GM23338 (cell line): ENCODE data around the gene LPGAT1. TPM values are rescaled to one million over a fixed set of nuclear protein-coding genes. Genes with fewer than 3 reads are reported as not detected.

Experiments
- ATAC-seq: fragments of 200-7000 bp; cut with Tn5 transposase; 3 replicates; pipeline ENCODE4 v1.9.1; 2020
- DNase-seq: peaks from one replicate; pipeline ENCODE4 v3.0.0-alpha.2; 2015; ENCODE audit warnings: low spot score
- H2AFZ ChIP-seq: fragments of 200-600 bp; sonication (generic); 2 replicates; pipeline ENCODE4 v1.8.0; 2016; ENCODE audit warnings: antibody characterized with exemption, mild to moderate bottlenecking, moderate library complexity
- H3F3A ChIP-seq: fragments of 200-600 bp; sonication (generic); replicated peaks from 2 replicates; pipeline ENCODE4 v1.8.0; 2017; ENCODE audit warnings: antibody characterized with exemption, mixed run types, low read depth
- H3K27ac ChIP-seq: fragments of 200-600 bp; sonication (generic); 2 replicates; pipeline ENCODE4 v1.6.1; 2016; ENCODE audit warnings: low read depth
- H3K27me3 ChIP-seq: fragments of 200-600 bp; sonication (generic); 2 replicates; pipeline ENCODE4 v1.8.0; 2016; ENCODE audit warnings: mild to moderate bottlenecking, mixed run types, moderate library complexity; ENCODE audit not compliant: insufficient read depth
- H3K36me3 ChIP-seq: fragments of 200-600 bp; sonication (generic); 2 replicates; pipeline ENCODE4 v1.8.0; 2016; ENCODE audit warnings: mild to moderate bottlenecking; ENCODE audit not compliant: insufficient read depth
- H3K4me1 ChIP-seq: fragments of 200-600 bp; sonication (generic); 2 replicates; pipeline ENCODE4 v1.8.0; 2016; ENCODE audit warnings: mild to moderate bottlenecking, moderate library complexity; ENCODE audit not compliant: insufficient read depth
- H3K4me2 ChIP-seq: fragments of 200-600 bp; sonication (generic); 2 replicates; pipeline ENCODE4 v1.7.1; 2017; ENCODE audit warnings: mixed run types
- H3K4me3 ChIP-seq: fragments of 200-600 bp; sonication (generic); 2 replicates; pipeline ENCODE4 v1.6.1; 2016; ENCODE audit warnings: mixed run types
- H3K79me2 ChIP-seq: fragments of 200-600 bp; sonication (generic); replicated peaks from 2 replicates; pipeline ENCODE4 v1.8.0; 2017; ENCODE audit warnings: mild to moderate bottlenecking; ENCODE audit not compliant: insufficient read depth
- H3K9me2 ChIP-seq: fragments of 200-600 bp; sonication (generic); 2 replicates; pipeline ENCODE4 v1.8.0; 2017; ENCODE audit not compliant: insufficient read depth
- H4K20me1 ChIP-seq: fragments of 200-600 bp; sonication (generic); replicated peaks from 2 replicates; pipeline ENCODE4 v1.8.0; 2017; ENCODE audit warnings: mild to moderate bottlenecking; ENCODE audit not compliant: insufficient read depth
- H3K27ac Mint-ChIP-seq: 2 replicates; pipeline ENCODE4 v1.8.0; 2020; ENCODE audit warnings: inconsistent platforms, mild to moderate bottlenecking, moderate library complexity, mixed read lengths
- H3K27me3 Mint-ChIP-seq: 3 replicates; pipeline ENCODE4 v1.8.0; 2022; ENCODE audit warnings: low read depth, mild to moderate bottlenecking, moderate library complexity, mixed read lengths, inconsistent platforms; ENCODE audit not compliant: insufficient read depth, poor library complexity
- H3K36me3 Mint-ChIP-seq: 3 replicates; pipeline ENCODE4 v1.8.0; 2021; ENCODE audit warnings: low read depth, mild to moderate bottlenecking, inconsistent platforms, moderate library complexity, mixed read lengths
- H3K4me1 Mint-ChIP-seq: 3 replicates; pipeline ENCODE4 v1.8.0; 2020; ENCODE audit warnings: mild to moderate bottlenecking, inconsistent platforms, mixed read lengths
- H3K4me3 Mint-ChIP-seq: 3 replicates; pipeline ENCODE4 v1.8.0; 2021; ENCODE audit warnings: moderate library complexity, mild to moderate bottlenecking, inconsistent platforms, mixed read lengths
- H3K9me3 Mint-ChIP-seq: 3 replicates; pipeline ENCODE4 v1.8.0; 2020; ENCODE audit warnings: moderate library complexity, mild to moderate bottlenecking, inconsistent platforms, mixed read lengths
- ETS1 ChIP-seq: IDR thresholded peaks from 2 replicates; pipeline ENCODE4 v1.6.1; 2016; ENCODE audit warnings: antibody characterized with exemption
- NANOG ChIP-seq: IDR thresholded peaks from 2 replicates; pipeline ENCODE4 v1.6.1; 2016; ENCODE audit warnings: antibody characterized with exemption, borderline replicate concordance
- ZNF114 ChIP-seq: fragments of 250-450 bp; sonication (Bioruptor Pico); IDR thresholded peaks from 2 replicates; pipeline ENCODE4 v1.5.0; 2020; ENCODE audit warnings: mild to moderate bottlenecking, moderate library complexity
- polyA plus RNA-seq: library from polyadenylated mRNA; unstranded; fragments of >200 nt; fragmentation: Nextera tagmentation; extraction: Ambion mirVana; gene quantifications from 2 replicates; pipeline ENCODE4 v1.2.1, GENCODE V29; 2016
- total RNA-seq: library from RNA; depleted of rRNA; stranded (reverse); fragments of >200 nt; shearing (Covaris generic); gene quantifications from 2 replicates; pipeline ENCODE4 v1.2.3, GENCODE V29; 2014
- TF ChIP-seq, protein P1 (sequence below): fragments of 250-450 bp; sonication (Bioruptor Pico); IDR thresholded peaks from 2 replicates; pipeline ENCODE4 v1.5.0; 2020; ENCODE audit warnings: mild to moderate bottlenecking, moderate library complexity

LPGAT1 gene
- total and polyA plus RNA-seq, 2 experiments from 2014 or later = 3.3 to 16.4 TPM

DNA sequence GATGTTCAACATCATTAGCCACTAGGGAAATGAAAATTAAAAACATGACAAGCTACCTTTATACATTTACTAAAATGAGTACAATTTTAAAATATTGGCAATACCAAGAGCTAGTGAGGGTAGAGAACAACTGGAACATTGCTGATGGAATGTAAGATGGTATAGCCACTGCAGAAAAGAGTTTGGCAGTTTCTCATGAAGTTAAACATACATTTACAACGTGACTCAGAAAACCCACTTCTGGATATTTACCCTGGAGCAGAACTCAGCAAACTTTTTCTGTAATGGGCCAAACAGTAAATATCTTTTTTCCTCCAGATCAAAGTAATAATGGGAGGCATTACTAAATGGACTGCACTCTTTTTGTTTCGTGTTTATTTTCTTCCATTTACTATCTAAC, 22.1 kb downstream of the LPGAT1 start:
- H3K36me3 ChIP-seq = no peaks in the 10 kb centered on the region
- peaks cover 4% of the 10 kb centered on the region; the same call in 1 of the 3 replicates for H3K9me3 Mint-ChIP-seq
- DNase-seq = no peak

More for the DNA sequence above, 22.1 kb downstream of the LPGAT1 start:
- Histone ChIP-seq H3K4me3 (no peak overlapping the region), H3K9me2 (no peaks in the 10 kb centered on the region), H3K4me1 (no peaks in the 10 kb centered on the region), H2AFZ (no peak overlapping the region), H3K27ac (no peak overlapping the region), H3F3A (no peaks in the 10 kb centered on the region), H3K4me2 (no peak overlapping the region), H4K20me1 (no peaks in the 10 kb centered on the region), H3K79me2 (no peaks in the 10 kb centered on the region), H3K27me3 (no peaks in the 10 kb centered on the region)
- Mint-ChIP-seq H3K4me1 (no peaks in the 10 kb centered on the region), H3K27ac (no peak overlapping the region), H3K27me3 (no peaks in the 10 kb centered on the region), H3K4me3 (no peak overlapping the region), H3K36me3 (peaks cover 11% of the 10 kb centered on the region; the same call in 2 of the 3 replicates)
- TF ChIP-seq ETS1 (no peak), ZNF114 (CRISPR knock-in tag) (no peak), NANOG (no peak)
- TF ChIP-seq, protein P1, sequence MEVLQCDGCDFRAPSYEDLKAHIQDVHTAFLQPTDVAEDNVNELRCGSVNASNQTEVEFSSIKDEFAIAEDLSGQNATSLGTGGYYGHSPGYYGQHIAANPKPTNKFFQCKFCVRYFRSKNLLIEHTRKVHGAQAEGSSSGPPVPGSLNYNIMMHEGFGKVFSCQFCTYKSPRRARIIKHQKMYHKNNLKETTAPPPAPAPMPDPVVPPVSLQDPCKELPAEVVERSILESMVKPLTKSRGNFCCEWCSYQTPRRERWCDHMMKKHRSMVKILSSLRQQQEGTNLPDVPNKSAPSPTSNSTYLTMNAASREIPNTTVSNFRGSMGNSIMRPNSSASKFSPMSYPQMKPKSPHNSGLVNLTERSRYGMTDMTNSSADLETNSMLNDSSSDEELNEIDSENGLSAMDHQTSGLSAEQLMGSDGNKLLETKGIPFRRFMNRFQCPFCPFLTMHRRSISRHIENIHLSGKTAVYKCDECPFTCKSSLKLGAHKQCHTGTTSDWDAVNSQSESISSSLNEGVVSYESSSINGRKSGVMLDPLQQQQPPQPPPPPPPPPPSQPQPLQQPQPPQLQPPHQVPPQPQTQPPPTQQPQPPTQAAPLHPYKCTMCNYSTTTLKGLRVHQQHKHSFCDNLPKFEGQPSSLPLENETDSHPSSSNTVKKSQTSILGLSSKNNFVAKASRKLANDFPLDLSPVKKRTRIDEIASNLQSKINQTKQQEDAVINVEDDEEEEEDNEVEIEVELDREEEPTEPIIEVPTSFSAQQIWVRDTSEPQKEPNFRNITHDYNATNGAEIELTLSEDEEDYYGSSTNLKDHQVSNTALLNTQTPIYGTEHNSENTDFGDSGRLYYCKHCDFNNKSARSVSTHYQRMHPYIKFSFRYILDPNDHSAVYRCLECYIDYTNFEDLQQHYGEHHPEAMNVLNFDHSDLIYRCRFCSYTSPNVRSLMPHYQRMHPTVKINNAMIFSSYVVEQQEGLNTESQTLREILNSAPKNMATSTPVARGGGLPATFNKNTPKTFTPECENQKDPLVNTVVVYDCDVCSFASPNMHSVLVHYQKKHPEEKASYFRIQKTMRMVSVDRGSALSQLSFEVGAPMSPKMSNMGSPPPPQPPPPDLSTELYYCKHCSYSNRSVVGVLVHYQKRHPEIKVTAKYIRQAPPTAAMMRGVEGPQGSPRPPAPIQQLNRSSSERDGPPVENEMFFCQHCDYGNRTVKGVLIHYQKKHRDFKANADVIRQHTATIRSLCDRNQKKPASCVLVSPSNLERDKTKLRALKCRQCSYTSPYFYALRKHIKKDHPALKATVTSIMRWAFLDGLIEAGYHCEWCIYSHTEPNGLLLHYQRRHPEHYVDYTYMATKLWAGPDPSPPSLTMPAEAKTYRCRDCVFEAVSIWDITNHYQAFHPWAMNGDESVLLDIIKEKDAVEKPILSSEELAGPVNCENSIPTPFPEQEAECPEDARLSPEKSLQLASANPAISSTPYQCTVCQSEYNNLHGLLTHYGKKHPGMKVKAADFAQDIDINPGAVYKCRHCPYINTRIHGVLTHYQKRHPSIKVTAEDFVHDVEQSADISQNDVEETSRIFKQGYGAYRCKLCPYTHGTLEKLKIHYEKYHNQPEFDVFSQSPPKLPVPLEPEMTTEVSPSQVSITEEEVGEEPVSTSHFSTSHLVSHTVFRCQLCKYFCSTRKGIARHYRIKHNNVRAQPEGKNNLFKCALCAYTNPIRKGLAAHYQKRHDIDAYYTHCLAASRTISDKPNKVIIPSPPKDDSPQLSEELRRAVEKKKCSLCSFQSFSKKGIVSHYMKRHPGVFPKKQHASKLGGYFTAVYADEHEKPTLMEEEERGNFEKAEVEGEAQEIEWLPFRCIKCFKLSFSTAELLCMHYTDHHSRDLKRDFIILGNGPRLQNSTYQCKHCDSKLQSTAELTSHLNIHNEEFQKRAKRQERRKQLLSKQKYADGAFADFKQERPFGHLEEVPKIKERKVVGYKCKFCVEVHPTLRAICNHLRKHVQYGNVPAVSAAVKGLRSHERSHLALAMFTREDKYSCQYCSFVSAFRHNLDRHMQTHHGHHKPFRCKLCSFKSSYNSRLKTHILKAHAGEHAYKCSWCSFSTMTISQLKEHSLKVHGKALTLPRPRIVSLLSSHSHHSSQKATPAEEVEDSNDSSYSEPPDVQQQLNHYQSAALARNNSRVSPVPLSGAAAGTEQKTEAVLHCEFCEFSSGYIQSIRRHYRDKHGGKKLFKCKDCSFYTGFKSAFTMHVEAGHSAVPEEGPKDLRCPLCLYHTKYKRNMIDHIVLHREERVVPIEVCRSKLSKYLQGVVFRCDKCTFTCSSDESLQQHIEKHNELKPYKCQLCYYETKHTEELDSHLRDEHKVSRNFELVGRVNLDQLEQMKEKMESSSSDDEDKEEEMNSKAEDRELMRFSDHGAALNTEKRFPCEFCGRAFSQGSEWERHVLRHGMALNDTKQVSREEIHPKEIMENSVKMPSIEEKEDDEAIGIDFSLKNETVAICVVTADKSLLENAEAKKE = no peak
- ATAC-seq = no peak
